ENCODE results near the gene NFATC2. TPM values are rescaled to one million over a fixed set of nuclear protein-coding genes. Genes with fewer than 3 reads are reported as not detected.
A peak's percentile ranks its signal among the peaks of the same experiment; 100 is the strongest.

The NFATC2 gene
- total RNA-seq, 1 experiment from 2014 or later, result 32.3 TPM

- Histone ChIP-seq H3K27ac (ENCODE audit: low read length) (peak overlapping the region; percentile 33; the same call in 1 of the 2 replicates), H2AFZ (ENCODE audit: low read length) (no peak overlapping the region), H3K4me1 (ENCODE audit: low read length) (peaks cover 93% of the 10 kb centered on the region), H3K27me3 (ENCODE audit: low read length) (no peaks in the 10 kb centered on the region), H3K4me3 (ENCODE audit: low read length) (no peak overlapping the region), H3K9me3 (ENCODE audit: low read length) (no peaks in the 10 kb centered on the region), H4K20me1 (ENCODE audit: insufficient read depth, low read depth, low read length) (peaks cover 18% of the 10 kb centered on the region; the same call in 1 of the 2 replicates), H3K79me2 (ENCODE audit: low read length) (peaks cover 100% of the 10 kb centered on the region), H3K4me2 (ENCODE audit: low read depth, low read length, poor library complexity, severe bottlenecking) (no peak overlapping the region), H3K9ac (ENCODE audit: low read length) (no peak overlapping the region), H3K9me2 (replicated peaks; ENCODE audit: insufficient read depth, low read length) (no peaks in the 10 kb centered on the region), H3K36me3 (ENCODE audit: insufficient read depth, low read length) (peaks cover 25% of the 10 kb centered on the region; the same call in 1 of the 2 replicates)
- DNase-seq, result no peak
Measured at GRCh38 chr20:51532577-51533191, 9.8 kb downstream of the NFATC2 start.

DNA sequence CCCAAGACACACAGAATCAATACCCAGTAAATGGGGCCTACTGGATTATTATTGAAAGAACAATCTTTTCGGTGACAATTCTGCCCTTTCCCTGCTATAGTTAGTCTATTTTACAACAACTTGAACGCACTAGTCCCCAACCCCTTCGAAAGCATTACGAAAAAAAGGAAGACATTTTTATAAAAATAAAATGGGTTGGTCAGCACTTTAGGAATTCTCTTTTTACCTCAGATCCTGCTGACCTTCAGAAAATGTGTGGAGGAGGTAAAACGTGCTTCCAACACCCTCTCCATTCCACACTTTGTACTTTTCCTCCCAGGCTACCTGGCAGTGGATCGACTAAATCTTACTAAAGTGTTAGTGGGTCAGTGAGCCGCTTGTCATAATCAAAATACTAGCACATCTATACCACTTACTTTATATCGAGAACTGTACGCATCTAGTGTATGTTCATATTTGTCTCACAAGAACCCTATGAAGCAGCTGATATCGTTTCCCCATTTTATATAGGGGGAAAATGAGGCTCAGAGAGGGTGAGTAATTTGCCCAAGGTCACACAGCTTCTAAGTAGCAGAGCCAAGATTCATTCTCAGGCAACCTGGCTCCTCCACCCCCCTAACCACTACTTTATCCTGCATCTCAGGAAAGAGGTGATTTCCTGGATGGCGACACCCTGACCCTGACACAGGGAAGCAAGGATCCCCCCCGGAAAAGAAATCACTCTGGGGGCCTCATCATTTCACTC, 10.6 kb downstream of the NFATC2 start:
- H3K9me2 ChIP-seq (replicated peaks; ENCODE audit: insufficient read depth, low read length), result no peaks in the 10 kb centered on the region
- no peak overlapping the region for H2AFZ ChIP-seq (ENCODE audit: low read length)
- H3K27me3 ChIP-seq (ENCODE audit: low read length), result no peaks in the 10 kb centered on the region
- H3K4me3 ChIP-seq (ENCODE audit: low read length), result peak overlapping the region; percentile 27; the same call in 1 of the 2 replicates
- DNase-seq, result no peak
- no peaks in the 10 kb centered on the region for H3K9me3 ChIP-seq (ENCODE audit: low read length)
- H3K9ac ChIP-seq (ENCODE audit: low read length), result peak overlapping the region; percentile 50
- peaks cover 18% of the 10 kb centered on the region; the same call in 1 of the 2 replicates for H4K20me1 ChIP-seq (ENCODE audit: insufficient read depth, low read depth, low read length)
- H3K4me1 ChIP-seq (ENCODE audit: low read length), result peaks cover 92% of the 10 kb centered on the region
- H3K36me3 ChIP-seq (ENCODE audit: insufficient read depth, low read length), result peaks cover 21% of the 10 kb centered on the region; the same call in 1 of the 2 replicates
- H3K4me2 ChIP-seq (ENCODE audit: low read depth, low read length, poor library complexity, severe bottlenecking), result peak overlapping the region; percentile 40
- H3K27ac ChIP-seq (ENCODE audit: low read length), result peak overlapping the region; percentile 74
- peaks cover 100% of the 10 kb centered on the region for H3K79me2 ChIP-seq (ENCODE audit: low read length)

DNA sequence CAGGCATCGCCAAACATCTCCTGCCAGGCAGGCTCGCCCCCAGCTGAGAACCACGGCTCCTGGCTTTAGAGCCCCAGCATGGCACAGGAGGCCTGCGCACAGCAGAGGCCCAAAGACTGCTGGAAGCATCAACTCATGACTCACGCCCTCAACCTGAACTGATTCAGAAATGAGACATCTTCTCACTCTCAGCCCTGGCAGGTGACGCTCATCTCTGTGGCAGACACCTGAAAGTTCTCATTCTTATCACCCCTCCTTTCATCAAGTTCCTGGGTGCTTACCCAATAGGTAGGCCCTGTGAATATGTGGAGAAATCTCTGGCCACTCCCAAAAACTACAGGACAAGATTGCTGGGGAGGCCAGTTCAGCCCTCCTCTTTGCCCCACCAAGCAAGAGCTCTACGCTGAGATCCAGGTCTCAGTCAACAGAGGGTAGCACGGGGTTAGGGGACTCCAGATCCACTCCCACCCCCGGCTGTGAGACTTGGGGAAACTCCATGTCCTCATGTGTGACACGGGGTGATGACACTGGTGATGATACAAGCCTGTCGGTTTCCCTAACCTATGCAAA, 11.3 kb downstream of the NFATC2 start:
- Histone ChIP-seq H3K4me1 (ENCODE audit: low read length) (peaks cover 92% of the 10 kb centered on the region), H3K4me2 (ENCODE audit: low read depth, low read length, poor library complexity, severe bottlenecking) (peak overlapping the region; percentile 40), H3K27me3 (ENCODE audit: low read length) (no peaks in the 10 kb centered on the region), H4K20me1 (ENCODE audit: insufficient read depth, low read depth, low read length) (peaks cover 18% of the 10 kb centered on the region; the same call in 1 of the 2 replicates), H3K9me2 (replicated peaks; ENCODE audit: insufficient read depth, low read length) (no peaks in the 10 kb centered on the region), H3K9ac (ENCODE audit: low read length) (peak overlapping the region; percentile 50), H3K27ac (ENCODE audit: low read length) (peak overlapping the region; percentile 74), H3K36me3 (ENCODE audit: insufficient read depth, low read length) (peaks cover 15% of the 10 kb centered on the region; the same call in 1 of the 2 replicates), H3K9me3 (ENCODE audit: low read length) (no peaks in the 10 kb centered on the region), H2AFZ (ENCODE audit: low read length) (no peak overlapping the region), H3K4me3 (ENCODE audit: low read length) (peak overlapping the region; percentile 27; the same call in 1 of the 2 replicates), H3K79me2 (ENCODE audit: low read length) (peaks cover 100% of the 10 kb centered on the region)
- DNase-seq, result peak; percentile 53

DNA sequence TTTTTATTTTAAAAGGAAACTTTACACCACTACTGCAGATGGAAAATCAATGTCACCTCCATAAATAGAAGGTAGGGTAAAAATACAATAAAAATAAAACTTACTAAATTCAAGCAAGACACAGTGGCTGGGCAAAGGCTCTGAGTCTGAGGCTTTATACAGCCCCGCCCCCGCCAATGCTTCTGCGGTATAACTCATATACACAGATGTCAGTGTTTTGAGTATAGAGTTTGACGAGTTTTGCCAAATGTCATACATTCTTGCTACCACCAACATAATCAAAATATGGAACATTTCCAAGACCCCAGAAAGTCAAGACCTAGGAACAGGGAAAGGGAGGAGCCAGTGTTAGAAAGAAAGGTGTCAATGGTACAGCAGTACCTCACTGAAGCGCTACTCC, 12.8 kb downstream of the NFATC2 start:
- peak overlapping the region; percentile 27; the same call in 1 of the 2 replicates for H3K4me3 ChIP-seq (ENCODE audit: low read length)
- H2AFZ ChIP-seq (ENCODE audit: low read length), result no peak overlapping the region
- H3K4me2 ChIP-seq (ENCODE audit: low read depth, low read length, poor library complexity, severe bottlenecking), result peak overlapping the region; percentile 40
- peaks cover 18% of the 10 kb centered on the region; the same call in 1 of the 2 replicates for H4K20me1 ChIP-seq (ENCODE audit: insufficient read depth, low read depth, low read length)
- peaks cover 100% of the 10 kb centered on the region for H3K79me2 ChIP-seq (ENCODE audit: low read length)
- H3K9ac ChIP-seq (ENCODE audit: low read length), result peak overlapping the region; percentile 43; the same call in 1 of the 2 replicates
- H3K4me1 ChIP-seq (ENCODE audit: low read length), result peaks cover 91% of the 10 kb centered on the region
- peak; percentile 66 for DNase-seq
- H3K9me3 ChIP-seq (ENCODE audit: low read length), result no peaks in the 10 kb centered on the region
- H3K36me3 ChIP-seq (ENCODE audit: insufficient read depth, low read length), result peaks cover 6% of the 10 kb centered on the region; the same call in 1 of the 2 replicates
- H3K27ac ChIP-seq (ENCODE audit: low read length), result peak overlapping the region; percentile 74
- H3K9me2 ChIP-seq (replicated peaks; ENCODE audit: insufficient read depth, low read length), result no peaks in the 10 kb centered on the region
- H3K27me3 ChIP-seq (ENCODE audit: low read length), result no peaks in the 10 kb centered on the region

- Histone ChIP-seq H3K9me2 (replicated peaks; ENCODE audit: insufficient read depth, low read length) (no peaks in the 10 kb centered on the region), H3K27me3 (ENCODE audit: low read length) (no peaks in the 10 kb centered on the region), H4K20me1 (ENCODE audit: insufficient read depth, low read depth, low read length) (peaks cover 18% of the 10 kb centered on the region; the same call in 1 of the 2 replicates), H3K27ac (ENCODE audit: low read length) (peak overlapping the region; percentile 74), H3K4me3 (ENCODE audit: low read length) (0 out of 2 replicates have a peak overlapping the region, but pooled peaks have one; percentile 27), H3K4me1 (ENCODE audit: low read length) (peaks cover 95% of the 10 kb centered on the region), H3K79me2 (ENCODE audit: low read length) (peaks cover 100% of the 10 kb centered on the region), H3K4me2 (ENCODE audit: low read depth, low read length, poor library complexity, severe bottlenecking) (peak overlapping the region; percentile 40), H3K36me3 (ENCODE audit: insufficient read depth, low read length) (0 out of 2 replicates have a peak, but pooled peaks cover 6% of the 10 kb centered on the region), H3K9ac (ENCODE audit: low read length) (peak overlapping the region; percentile 43), H2AFZ (ENCODE audit: low read length) (no peak overlapping the region), H3K9me3 (ENCODE audit: low read length) (no peaks in the 10 kb centered on the region)
- peak; percentile 70 for DNase-seq
Measured at GRCh38 chr20:51529081-51529681, 13.3 kb downstream of the NFATC2 start.

- no peak overlapping the region for H3K4me3 ChIP-seq (ENCODE audit: low read length)
Measured at GRCh38 chr20:51528263-51529027, 14.1 kb downstream of the NFATC2 start.

GRCh38 chr20:51526754-51527153, 15.8 kb downstream of the NFATC2 start:
- H3K79me2 ChIP-seq (ENCODE audit: low read length), result peaks cover 100% of the 10 kb centered on the region
- H4K20me1 ChIP-seq (ENCODE audit: insufficient read depth, low read depth, low read length), result peaks cover 13% of the 10 kb centered on the region; the same call in 1 of the 2 replicates
- H2AFZ ChIP-seq (ENCODE audit: low read length), result no peak overlapping the region
- no peaks in the 10 kb centered on the region for H3K27me3 ChIP-seq (ENCODE audit: low read length)
- H3K4me2 ChIP-seq (ENCODE audit: low read depth, low read length, poor library complexity, severe bottlenecking), result peak overlapping the region; percentile 42
- H3K9me2 ChIP-seq (replicated peaks; ENCODE audit: insufficient read depth, low read length), result no peaks in the 10 kb centered on the region
- H3K27ac ChIP-seq (ENCODE audit: low read length), result peak overlapping the region; percentile 76
- H3K36me3 ChIP-seq (ENCODE audit: insufficient read depth, low read length), result peaks cover 25% of the 10 kb centered on the region; the same call in 1 of the 2 replicates
- peak overlapping the region; percentile 42 for H3K9ac ChIP-seq (ENCODE audit: low read length)
- no peaks in the 10 kb centered on the region for H3K9me3 ChIP-seq (ENCODE audit: low read length)
- DNase-seq, result no peak
- no peak overlapping the region for H3K4me3 ChIP-seq (ENCODE audit: low read length)
- peaks cover 89% of the 10 kb centered on the region for H3K4me1 ChIP-seq (ENCODE audit: low read length)

More at GRCh38 chr20:51528263-51529027, 14.1 kb downstream of the NFATC2 start:
- 0 out of 2 replicates have a peak, but pooled peaks cover 12% of the 10 kb centered on the region for H3K36me3 ChIP-seq (ENCODE audit: insufficient read depth, low read length)
- peak overlapping the region; percentile 40 for H3K4me2 ChIP-seq (ENCODE audit: low read depth, low read length, poor library complexity, severe bottlenecking)
- H2AFZ ChIP-seq (ENCODE audit: low read length), result no peak overlapping the region
- H3K27me3 ChIP-seq (ENCODE audit: low read length), result no peaks in the 10 kb centered on the region
- DNase-seq, result no peak
- peaks cover 92% of the 10 kb centered on the region for H3K4me1 ChIP-seq (ENCODE audit: low read length)
- H3K9ac ChIP-seq (ENCODE audit: low read length), result peak overlapping the region; percentile 43
- H4K20me1 ChIP-seq (ENCODE audit: insufficient read depth, low read depth, low read length), result peaks cover 18% of the 10 kb centered on the region; the same call in 1 of the 2 replicates
- H3K9me2 ChIP-seq (replicated peaks; ENCODE audit: insufficient read depth, low read length), result no peaks in the 10 kb centered on the region
- H3K27ac ChIP-seq (ENCODE audit: low read length), result peak overlapping the region; percentile 74
- no peaks in the 10 kb centered on the region for H3K9me3 ChIP-seq (ENCODE audit: low read length)
- H3K79me2 ChIP-seq (ENCODE audit: low read length), result peaks cover 100% of the 10 kb centered on the region
